ENCODE measurements around the gene USP35. TPM values are rescaled to one million over a fixed set of nuclear protein-coding genes. Genes with fewer than 3 reads are reported as not detected.

USP35 gene
- total RNA-seq, 1 experiment from 2014 or later, result 11.8 TPM

- ChIA-PET CTCF (interaction anchor here (0.8 kb wide), 1 partner anchor 9 kb away, joined by 3 read pairs; no protein-coding TSS in a partner anchor), POLR2A (no interaction called here)
- TF ChIP-seq TCF7L2 (IDR thresholded peaks at IDR 0.05; ENCODE audit: low read depth, low read length), result no peak
- no peak for TF ChIP-seq CTCF (IDR thresholded peaks at IDR 0.05)
- no peak for TF ChIP-seq SIN3A (IDR thresholded peaks at IDR 0.05; ENCODE audit: borderline replicate concordance, insufficient read depth, low read depth, low read length)
- no peak for TF ChIP-seq REST (IDR thresholded peaks at IDR 0.05; ENCODE audit: insufficient read depth in 1 of 2, low read depth in 2 of 2, low read length in 1 of 2)
- TF ChIP-seq POLR2AphosphoS5 (IDR thresholded peaks at IDR 0.05; ENCODE audit: low read depth, low read length), result no peak
- no peaks in the 10 kb centered on the region for H3K27me3 ChIP-seq (ENCODE audit: control insufficient read depth, insufficient read depth, low read length)
- H3K36me3 ChIP-seq (ENCODE audit: control insufficient read depth, insufficient read depth, low read length), result no peaks in the 10 kb centered on the region
- ATAC-seq, result no peak
- no peak for DNase-seq (ENCODE audit: low read depth, low spot score)
- H3K9me3 ChIP-seq (ENCODE audit: control insufficient read depth, insufficient read depth, low read depth, low read length), result no peaks in the 10 kb centered on the region
- intact Hi-C loops (cut with micrococcal nuclease; ENCODE audit: unreplicated experiment), result no loop called here
- BruUV-seq (replicated peaks), result no TSS peak
- in situ Hi-C loops (cut with HindIII; ENCODE audit: low pct_unique_long_range_greater_than_20kb, low sequenced_read_pairs), result no loop called here
- no peak overlapping the region for H3K4me3 ChIP-seq (ENCODE audit: low read depth in 2 of 2, low read length in 2 of 2)
- H3K27ac ChIP-seq (ENCODE audit: low read length), result no peak overlapping the region
- H3K4me1 ChIP-seq (ENCODE audit: control insufficient read depth, insufficient read depth, low read length), result no peaks in the 10 kb centered on the region
Measured at GRCh38 chr11:78218707-78219492, 30.2 kb downstream of the USP35 start.

GRCh38 chr11:78219493-78220217, 30.9 kb downstream of the USP35 start:
- no peaks in the 10 kb centered on the region for H3K27me3 ChIP-seq (ENCODE audit: control insufficient read depth, insufficient read depth, low read length)
- H3K27ac ChIP-seq (ENCODE audit: low read length), result no peak overlapping the region
- no peaks in the 10 kb centered on the region for H3K9me3 ChIP-seq (ENCODE audit: control insufficient read depth, insufficient read depth, low read depth, low read length)
- no peak overlapping the region for H3K4me3 ChIP-seq (ENCODE audit: low read depth in 2 of 2, low read length in 2 of 2)
- no peak for DNase-seq (ENCODE audit: low read depth, low spot score)
- no peaks in the 10 kb centered on the region for H3K36me3 ChIP-seq (ENCODE audit: control insufficient read depth, insufficient read depth, low read length)
- in situ Hi-C loops (cut with HindIII; ENCODE audit: low pct_unique_long_range_greater_than_20kb, low sequenced_read_pairs) (no loop called here), intact Hi-C loops (cut with micrococcal nuclease; ENCODE audit: unreplicated experiment) (no loop called here)
- TF ChIP-seq SIN3A (IDR thresholded peaks at IDR 0.05; ENCODE audit: borderline replicate concordance, insufficient read depth, low read depth, low read length) (no peak), REST (IDR thresholded peaks at IDR 0.05; ENCODE audit: insufficient read depth in 1 of 2, low read depth in 2 of 2, low read length in 1 of 2) (no peak), TCF7L2 (IDR thresholded peaks at IDR 0.05; ENCODE audit: low read depth, low read length) (no peak), POLR2AphosphoS5 (IDR thresholded peaks at IDR 0.05; ENCODE audit: low read depth, low read length) (no peak), CTCF (IDR thresholded peaks at IDR 0.05) (no peak)
- ATAC-seq, result no peak
- CTCF ChIA-PET, result interaction anchor here (0.8 kb wide), 1 partner anchor 9 kb away, joined by 3 read pairs; no protein-coding TSS in a partner anchor
- no peaks in the 10 kb centered on the region for H3K4me1 ChIP-seq (ENCODE audit: control insufficient read depth, insufficient read depth, low read length)
- no TSS peak for BruUV-seq (replicated peaks)
- POLR2A ChIA-PET, result no interaction called here

All from Panc1 (cell line).